ENCODE data around the gene MPRIP.
"Not testable (repeated sequence)": the region's sequence is repeated elsewhere in the genome, so short reads cannot be mapped to it uniquely, and the experiment has no call there.

The MPRIP gene

GRCh38 chr17:17155568-17155967 lies 113.3 kb downstream of the MPRIP start:
- Histone ChIP-seq H3K36me3 (peaks cover 100% of the 10 kb centered on the region), H3K9ac (peak overlapping the region; percentile 24; the same call in 1 of the 2 replicates), H3K27ac (peak overlapping the region; percentile 45; the same call in 1 of the 2 replicates), H3K4me2 (peak overlapping the region; percentile 73), H3K4me1 (peaks cover 62% of the 10 kb centered on the region), H3K9me3 (no peaks in the 10 kb centered on the region), H4K20me1 (peaks cover 80% of the 10 kb centered on the region), H3K27me3 (no peaks in the 10 kb centered on the region; the same call in 1 of the 2 replicates), H3K4me3 (no peak overlapping the region)
- TF ChIP-seq Cebpa-rat (IDR thresholded peaks at IDR 0.05) = no peak

GRCh38 chr17:17156107-17156506 lies 113.8 kb downstream of the MPRIP start:
- Histone ChIP-seq H3K36me3 (peaks cover 100% of the 10 kb centered on the region), H3K4me1 (peaks cover 57% of the 10 kb centered on the region), H3K4me3 (no peak overlapping the region), H4K20me1 (peaks cover 83% of the 10 kb centered on the region), H3K9me3 (no peaks in the 10 kb centered on the region), H3K9ac (peak overlapping the region; percentile 24; the same call in 1 of the 2 replicates), H3K27me3 (no peaks in the 10 kb centered on the region; the same call in 1 of the 2 replicates), H3K4me2 (peak overlapping the region; percentile 73), H3K27ac (peak overlapping the region; percentile 45)
- no peak for TF ChIP-seq Cebpa-rat (IDR thresholded peaks at IDR 0.05)

GRCh38 chr17:17156511-17156910 lies 114.3 kb downstream of the MPRIP start:
- H4K20me1 ChIP-seq = peaks cover 82% of the 10 kb centered on the region
- H3K9me3 ChIP-seq = no peaks in the 10 kb centered on the region
- peaks cover 53% of the 10 kb centered on the region for H3K4me1 ChIP-seq
- TF ChIP-seq Cebpa-rat (IDR thresholded peaks at IDR 0.05) = no peak
- no peak overlapping the region; the same call in 1 of the 2 replicates for H3K9ac ChIP-seq
- no peak overlapping the region for H3K4me3 ChIP-seq
- H3K4me2 ChIP-seq = peak overlapping the region; percentile 73
- peak overlapping the region; percentile 45 for H3K27ac ChIP-seq
- H3K36me3 ChIP-seq = peaks cover 100% of the 10 kb centered on the region
- no peaks in the 10 kb centered on the region; the same call in 1 of the 2 replicates for H3K27me3 ChIP-seq

GRCh38 chr17:17157041-17157440 lies 114.8 kb downstream of the MPRIP start:
- no peak overlapping the region for H3K9ac ChIP-seq
- no peak for TF ChIP-seq Cebpa-rat (IDR thresholded peaks at IDR 0.05)
- no peak overlapping the region for H3K4me3 ChIP-seq
- H3K36me3 ChIP-seq = peaks cover 100% of the 10 kb centered on the region
- no peaks in the 10 kb centered on the region for H3K9me3 ChIP-seq
- H3K4me1 ChIP-seq = peaks cover 48% of the 10 kb centered on the region
- peak overlapping the region; percentile 45; the same call in 1 of the 2 replicates for H3K27ac ChIP-seq
- peaks cover 82% of the 10 kb centered on the region for H4K20me1 ChIP-seq
- no peaks in the 10 kb centered on the region; the same call in 1 of the 2 replicates for H3K27me3 ChIP-seq
- H3K4me2 ChIP-seq = no peak overlapping the region

- H3K9ac ChIP-seq, H3K27me3 ChIP-seq, H3K27ac ChIP-seq, H3K4me3 ChIP-seq, H3K9me3 ChIP-seq, H3K4me2 ChIP-seq: not testable (repeated sequence)
- H3K4me1 ChIP-seq = peaks cover 33% of the 10 kb centered on the region
- H3K36me3 ChIP-seq = peaks cover 100% of the 10 kb centered on the region
- H4K20me1 ChIP-seq = peaks cover 82% of the 10 kb centered on the region
These were observed 116.2 kb downstream of the MPRIP start for GRCh38 chr17:17158506-17158905.

GRCh38 chr17:17159571-17159970 lies 117.3 kb downstream of the MPRIP start:
- Histone ChIP-seq H3K27ac (no peak overlapping the region), H3K36me3 (peaks cover 100% of the 10 kb centered on the region), H3K9me3 (no peaks in the 10 kb centered on the region)

GRCh38 chr17:17161121-17161520 lies 118.9 kb downstream of the MPRIP start:
- Histone ChIP-seq H3K4me1 (peaks cover 18% of the 10 kb centered on the region), H4K20me1 (peaks cover 80% of the 10 kb centered on the region)

More at GRCh38 chr17:17159571-17159970, 117.3 kb downstream of the MPRIP start:
- no peak overlapping the region for H3K4me3 ChIP-seq
- H3K4me1 ChIP-seq = peaks cover 30% of the 10 kb centered on the region
- no peak overlapping the region for H3K9ac ChIP-seq
- peaks cover 80% of the 10 kb centered on the region for H4K20me1 ChIP-seq
- H3K27me3 ChIP-seq = no peaks in the 10 kb centered on the region; the same call in 1 of the 2 replicates
- no peak overlapping the region for H3K4me2 ChIP-seq
- no peak for TF ChIP-seq Cebpa-rat (IDR thresholded peaks at IDR 0.05)

GRCh38 chr17:17161759-17162158 lies 119.5 kb downstream of the MPRIP start:
- Histone ChIP-seq H3K36me3 (peaks cover 100% of the 10 kb centered on the region), H3K4me3 (no peak overlapping the region), H4K20me1 (peaks cover 80% of the 10 kb centered on the region), H3K4me2 (no peak overlapping the region), H3K27ac (no peak overlapping the region), H3K4me1 (peaks cover 11% of the 10 kb centered on the region), H3K9me3 (no peaks in the 10 kb centered on the region), H3K9ac (no peak overlapping the region), H3K27me3 (no peaks in the 10 kb centered on the region; the same call in 1 of the 2 replicates)
- no peak for TF ChIP-seq Cebpa-rat (IDR thresholded peaks at IDR 0.05)

More at GRCh38 chr17:17161121-17161520, 118.9 kb downstream of the MPRIP start:
- H3K27ac ChIP-seq = no peak overlapping the region
- no peak overlapping the region for H3K4me3 ChIP-seq
- no peak for TF ChIP-seq Cebpa-rat (IDR thresholded peaks at IDR 0.05)
- H3K9ac ChIP-seq = no peak overlapping the region
- H3K36me3 ChIP-seq = peaks cover 100% of the 10 kb centered on the region
- no peaks in the 10 kb centered on the region; the same call in 1 of the 2 replicates for H3K27me3 ChIP-seq
- H3K9me3 ChIP-seq = no peaks in the 10 kb centered on the region
- no peak overlapping the region for H3K4me2 ChIP-seq

- Histone ChIP-seq H3K4me1 (peaks cover 17% of the 10 kb centered on the region), H3K9ac (no peak overlapping the region), H3K27me3 (no peaks in the 10 kb centered on the region; the same call in 1 of the 2 replicates), H3K27ac (0 out of 2 replicates have a peak overlapping the region, but pooled peaks have one; percentile 26), H4K20me1 (peaks cover 91% of the 10 kb centered on the region), H3K4me2 (peak overlapping the region; percentile 14; the same call in 1 of the 2 replicates), H3K36me3 (peaks cover 100% of the 10 kb centered on the region), H3K9me3 (no peaks in the 10 kb centered on the region), H3K4me3 (no peak overlapping the region)
- TF ChIP-seq Cebpa-rat (IDR thresholded peaks at IDR 0.05) = no peak
These were observed 121.9 kb downstream of the MPRIP start for GRCh38 chr17:17164156-17164555.

- H3K9me3 ChIP-seq = no peaks in the 10 kb centered on the region
- peak overlapping the region; percentile 14; the same call in 1 of the 2 replicates for H3K4me2 ChIP-seq
- no peak overlapping the region for H3K9ac ChIP-seq
- H3K4me1 ChIP-seq = peaks cover 22% of the 10 kb centered on the region
- H3K4me3 ChIP-seq = no peak overlapping the region
- TF ChIP-seq Cebpa-rat (IDR thresholded peaks at IDR 0.05) = no peak
- peak overlapping the region; percentile 26; the same call in 1 of the 2 replicates for H3K27ac ChIP-seq
- no peaks in the 10 kb centered on the region; the same call in 1 of the 2 replicates for H3K27me3 ChIP-seq
- H4K20me1 ChIP-seq = peaks cover 91% of the 10 kb centered on the region
- peaks cover 100% of the 10 kb centered on the region for H3K36me3 ChIP-seq
These were observed 122.4 kb downstream of the MPRIP start for GRCh38 chr17:17164676-17165075.

Data from BLaER1 (cell line).